Activated T-cell treated with anti-CD3 and anti-CD28 coated beads, Interleukin-2, amount 50 U/mL, for 24 hours (primary cell): Measurements from ENCODE around the gene UPK3B.
"Not testable (repeated sequence)": the region's sequence is repeated elsewhere in the genome, so short reads cannot be mapped to it uniquely, and the experiment has no call there.

Source experiments
- DNase-seq: peaks from one replicate; pipeline ENCODE4 v3.0.0-alpha.2; 2020
- H3K27ac Mint-ChIP-seq: 2 replicates; pipeline ENCODE4 v1.8.0; 2020; ENCODE audit warnings: mild to moderate bottlenecking, mixed read lengths
- H3K27me3 Mint-ChIP-seq: 2 replicates; pipeline ENCODE4 v1.8.0; 2020; ENCODE audit warnings: mixed read lengths
- H3K36me3 Mint-ChIP-seq: 2 replicates; pipeline ENCODE4 v1.8.0; 2020; ENCODE audit warnings: low read depth, mixed read lengths
- H3K4me1 Mint-ChIP-seq: 2 replicates; pipeline ENCODE4 v1.8.0; 2020; ENCODE audit warnings: low read depth, mixed read lengths
- H3K4me3 Mint-ChIP-seq: 2 replicates; pipeline ENCODE4 v1.8.0; 2020; ENCODE audit warnings: mild to moderate bottlenecking, moderate library complexity, mixed read lengths
- H3K9me3 Mint-ChIP-seq: 2 replicates; pipeline ENCODE4 v1.8.0; 2020; ENCODE audit warnings: mixed read lengths

The UPK3B gene

DNA sequence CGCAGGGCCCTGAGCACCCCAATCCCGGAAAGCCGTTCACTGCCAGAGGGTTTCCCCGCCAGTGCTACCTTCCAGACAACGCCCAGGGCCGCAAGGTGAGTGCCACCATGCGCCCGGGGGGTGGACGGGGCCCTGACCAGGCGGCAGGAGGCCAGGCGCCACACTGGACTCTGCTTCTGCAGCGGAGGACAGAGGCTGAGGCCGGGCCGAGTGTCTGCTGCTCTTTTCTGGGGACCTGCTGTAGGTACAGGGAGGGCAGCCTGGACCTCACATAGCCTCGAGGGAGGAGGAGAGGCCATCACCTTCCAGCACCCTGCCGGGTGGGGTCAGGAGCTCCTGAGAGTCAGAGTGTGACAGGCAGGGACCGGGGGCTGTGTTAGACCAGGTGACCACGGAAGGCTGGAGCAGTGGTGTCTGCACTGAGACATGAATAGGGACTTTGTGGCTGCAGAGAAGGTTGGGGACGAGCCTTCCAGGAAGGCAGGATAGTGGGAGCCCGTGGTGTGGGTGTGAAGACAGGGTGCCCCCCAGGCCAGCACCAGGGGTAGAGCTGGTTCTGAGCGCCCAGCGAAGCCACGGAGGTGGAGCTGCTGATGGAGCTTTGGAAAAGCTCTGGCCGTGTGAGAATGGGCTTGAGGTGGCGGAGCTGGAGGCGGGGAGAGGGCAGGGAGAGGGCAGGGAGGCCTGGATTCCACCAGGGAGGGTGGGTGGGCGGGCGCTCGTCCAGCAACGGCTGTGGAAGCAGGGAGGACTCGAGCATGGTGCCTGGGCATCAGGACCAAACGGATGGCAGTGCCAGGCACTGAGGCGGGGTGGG lies 5.8 kb upstream of the UPK3B start:
- not testable (repeated sequence) for H3K4me3 Mint-ChIP-seq, H3K9me3 Mint-ChIP-seq, H3K27me3 Mint-ChIP-seq, H3K27ac Mint-ChIP-seq, H3K4me1 Mint-ChIP-seq
- H3K36me3 Mint-ChIP-seq, result peaks cover 36% of the 10 kb centered on the region
- DNase-seq, result peak; percentile 22

DNA sequence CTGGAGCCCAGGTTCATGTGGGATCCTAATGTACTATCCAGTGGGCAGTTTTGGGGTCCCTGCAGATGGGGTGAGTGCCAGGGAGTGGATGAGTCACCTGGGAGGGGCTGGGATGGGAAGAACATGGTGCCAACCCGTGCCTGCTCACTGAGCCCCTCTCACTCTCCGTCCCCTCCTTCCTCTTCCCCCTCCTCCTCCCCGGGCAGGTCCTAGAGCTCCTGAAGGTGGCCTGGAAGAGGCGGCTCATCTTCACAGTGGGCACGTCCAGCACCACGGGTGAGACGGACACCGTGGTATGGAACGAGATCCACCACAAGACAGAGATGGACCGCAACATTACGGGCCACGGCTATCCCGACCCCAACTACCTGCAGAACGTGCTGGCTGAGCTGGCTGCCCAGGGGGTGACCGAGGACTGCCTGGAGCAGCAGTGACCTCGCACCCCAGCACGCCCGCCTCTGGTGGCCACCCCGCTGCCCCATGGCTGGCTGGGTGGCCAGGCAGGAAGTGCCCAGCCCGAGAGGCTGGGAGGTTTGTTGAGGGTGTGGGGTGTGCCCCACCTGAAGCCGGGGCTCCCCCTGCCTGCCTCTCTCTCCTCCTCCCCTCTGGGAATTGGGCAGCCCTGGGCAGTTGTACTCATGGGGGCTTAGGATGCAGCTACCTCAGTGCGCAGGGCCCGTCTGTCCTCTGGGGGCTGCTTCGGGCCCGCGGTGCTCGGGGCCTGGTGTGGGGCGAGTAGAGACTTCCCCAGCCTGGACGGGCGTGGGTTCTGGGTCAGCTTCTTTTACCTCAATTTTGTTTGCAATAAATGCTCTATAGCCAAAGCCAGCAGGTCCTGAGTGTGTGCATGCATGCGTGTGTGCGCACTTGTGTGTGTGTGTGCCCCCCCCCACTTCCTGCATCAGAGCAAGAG lies 4.9 kb upstream of the UPK3B start:
- H3K4me3 Mint-ChIP-seq, result no peak overlapping the region
- H3K27me3 Mint-ChIP-seq, result no peaks in the 10 kb centered on the region
- H3K27ac Mint-ChIP-seq, result no peak overlapping the region
- H3K9me3 Mint-ChIP-seq, result no peaks in the 10 kb centered on the region
- DNase-seq, result peak; percentile 16
- peaks cover 32% of the 10 kb centered on the region for H3K36me3 Mint-ChIP-seq
- H3K4me1 Mint-ChIP-seq, result no peaks in the 10 kb centered on the region

DNA sequence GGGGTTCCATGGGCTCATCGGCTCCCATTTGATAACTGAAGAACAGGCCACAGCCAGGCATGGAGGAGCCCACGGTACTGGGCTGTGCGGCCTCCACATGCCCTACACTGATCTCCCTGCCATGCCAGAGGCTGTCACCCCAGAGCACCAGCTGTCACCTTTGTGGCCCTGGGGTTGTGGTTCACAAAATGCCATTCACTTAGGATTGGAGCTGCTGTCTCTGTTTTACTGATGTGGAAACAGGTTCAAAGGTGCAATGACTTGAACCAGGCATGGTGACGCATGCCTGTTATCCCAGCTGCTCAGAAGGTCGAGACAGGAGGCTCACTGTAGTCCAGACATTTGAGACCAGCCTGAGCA lies 4.3 kb upstream of the UPK3B start:
- H3K27me3 Mint-ChIP-seq, result no peaks in the 10 kb centered on the region

DNA sequence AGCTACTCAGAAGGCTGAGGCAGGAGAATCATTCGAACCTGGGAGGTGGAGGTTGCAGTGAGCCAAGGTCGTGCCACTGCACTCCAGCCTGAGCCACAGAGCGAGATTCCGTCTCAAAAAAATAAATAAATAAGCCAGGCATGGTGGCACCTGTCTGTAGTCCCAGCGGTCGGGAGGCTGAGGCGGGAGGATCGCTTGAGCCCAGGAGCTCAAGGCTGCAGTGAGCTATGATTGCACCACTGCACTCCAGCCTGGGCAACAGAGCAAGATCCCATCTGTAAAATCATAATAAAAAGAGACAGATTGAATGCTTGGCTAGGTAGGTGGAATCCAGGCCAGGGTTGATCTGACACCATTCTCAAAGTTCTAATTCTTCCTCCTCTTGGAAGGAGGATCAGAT lies 3.7 kb upstream of the UPK3B start:
- not testable (repeated sequence) for H3K27me3 Mint-ChIP-seq, H3K27ac Mint-ChIP-seq, H3K4me1 Mint-ChIP-seq, H3K4me3 Mint-ChIP-seq, DNase-seq, H3K9me3 Mint-ChIP-seq
- H3K36me3 Mint-ChIP-seq, result peaks cover 25% of the 10 kb centered on the region

More for the DNA sequence above, 4.3 kb upstream of the UPK3B start:
- Mint-ChIP-seq H3K36me3 (peaks cover 30% of the 10 kb centered on the region), H3K4me3 (no peak overlapping the region), H3K4me1 (no peaks in the 10 kb centered on the region), H3K27ac (no peak overlapping the region), H3K9me3 (no peaks in the 10 kb centered on the region)
- no peak for DNase-seq

DNA sequence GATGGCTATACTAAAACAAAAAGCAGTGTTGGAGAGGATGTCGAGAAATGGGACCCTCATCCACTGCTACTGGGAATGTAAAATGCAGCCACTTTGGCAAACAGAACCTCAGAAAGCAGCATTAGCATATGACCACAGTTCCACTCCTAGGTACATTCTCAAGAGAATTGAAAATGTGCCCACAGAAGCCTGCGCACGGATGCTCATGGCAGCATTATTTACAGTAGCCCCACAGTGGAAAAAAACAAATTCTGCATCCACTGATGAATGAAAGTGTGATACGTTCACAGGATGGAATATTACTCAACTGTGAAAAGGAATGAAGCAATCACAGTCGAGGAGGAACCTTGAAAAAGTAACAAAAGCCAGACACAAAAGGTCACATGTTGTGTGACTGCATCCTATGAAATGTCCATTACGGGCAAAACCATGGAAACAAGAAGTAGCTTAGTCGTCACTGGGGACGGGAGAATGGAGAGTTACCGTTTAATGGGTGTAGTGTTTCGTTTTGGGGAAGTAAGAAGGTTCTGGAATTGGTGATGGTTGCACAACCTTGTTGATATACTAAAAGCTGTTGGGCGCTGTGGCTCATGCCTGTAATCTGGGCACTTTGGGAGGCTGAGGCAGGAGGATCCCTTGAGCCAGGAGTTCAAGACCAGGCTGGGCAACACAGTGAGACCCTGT lies 2.5 kb upstream of the UPK3B start:
- Mint-ChIP-seq H3K4me3 (no peak overlapping the region), H3K36me3 (peaks cover 18% of the 10 kb centered on the region), H3K27me3 (no peaks in the 10 kb centered on the region), H3K9me3 (no peaks in the 10 kb centered on the region), H3K27ac (no peak overlapping the region), H3K4me1 (no peaks in the 10 kb centered on the region)
- no peak for DNase-seq

DNA sequence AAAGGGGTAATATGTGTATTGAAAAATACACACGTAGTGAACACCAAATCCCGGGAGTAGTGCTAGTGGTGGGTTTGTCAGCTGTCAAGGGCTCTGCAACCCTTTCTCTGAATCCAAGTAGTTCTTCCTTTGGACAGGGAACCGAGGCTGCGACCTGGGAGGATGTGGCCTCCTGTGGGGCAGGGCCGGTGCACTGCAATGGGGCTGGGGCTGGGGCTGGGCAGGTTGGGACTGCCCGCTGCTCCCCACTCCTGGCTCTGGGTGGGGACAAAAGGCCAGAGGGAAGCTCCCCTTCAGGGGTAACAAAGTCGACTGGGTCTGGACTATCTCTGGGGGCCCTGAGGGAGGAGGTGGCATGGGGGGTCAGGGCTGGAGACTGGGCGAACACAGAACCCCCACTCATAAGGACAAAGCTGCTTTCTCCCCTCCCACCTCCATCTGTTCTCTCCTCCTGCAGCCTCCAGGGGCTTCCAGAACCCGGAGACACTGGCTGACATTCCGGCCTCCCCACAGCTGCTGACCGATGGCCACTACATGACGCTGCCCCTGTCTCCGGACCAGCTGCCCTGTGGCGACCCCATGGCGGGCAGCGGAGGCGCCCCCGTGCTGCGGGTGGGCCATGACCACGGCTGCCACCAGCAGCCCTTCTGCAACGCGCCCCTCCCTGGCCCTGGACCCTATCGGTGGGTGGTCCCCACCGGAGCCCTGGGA lies 1.0 kb downstream of the UPK3B start:
- not testable (repeated sequence) for H3K4me3 Mint-ChIP-seq, H3K27ac Mint-ChIP-seq, H3K27me3 Mint-ChIP-seq, H3K4me1 Mint-ChIP-seq, H3K9me3 Mint-ChIP-seq, H3K36me3 Mint-ChIP-seq, DNase-seq

DNA sequence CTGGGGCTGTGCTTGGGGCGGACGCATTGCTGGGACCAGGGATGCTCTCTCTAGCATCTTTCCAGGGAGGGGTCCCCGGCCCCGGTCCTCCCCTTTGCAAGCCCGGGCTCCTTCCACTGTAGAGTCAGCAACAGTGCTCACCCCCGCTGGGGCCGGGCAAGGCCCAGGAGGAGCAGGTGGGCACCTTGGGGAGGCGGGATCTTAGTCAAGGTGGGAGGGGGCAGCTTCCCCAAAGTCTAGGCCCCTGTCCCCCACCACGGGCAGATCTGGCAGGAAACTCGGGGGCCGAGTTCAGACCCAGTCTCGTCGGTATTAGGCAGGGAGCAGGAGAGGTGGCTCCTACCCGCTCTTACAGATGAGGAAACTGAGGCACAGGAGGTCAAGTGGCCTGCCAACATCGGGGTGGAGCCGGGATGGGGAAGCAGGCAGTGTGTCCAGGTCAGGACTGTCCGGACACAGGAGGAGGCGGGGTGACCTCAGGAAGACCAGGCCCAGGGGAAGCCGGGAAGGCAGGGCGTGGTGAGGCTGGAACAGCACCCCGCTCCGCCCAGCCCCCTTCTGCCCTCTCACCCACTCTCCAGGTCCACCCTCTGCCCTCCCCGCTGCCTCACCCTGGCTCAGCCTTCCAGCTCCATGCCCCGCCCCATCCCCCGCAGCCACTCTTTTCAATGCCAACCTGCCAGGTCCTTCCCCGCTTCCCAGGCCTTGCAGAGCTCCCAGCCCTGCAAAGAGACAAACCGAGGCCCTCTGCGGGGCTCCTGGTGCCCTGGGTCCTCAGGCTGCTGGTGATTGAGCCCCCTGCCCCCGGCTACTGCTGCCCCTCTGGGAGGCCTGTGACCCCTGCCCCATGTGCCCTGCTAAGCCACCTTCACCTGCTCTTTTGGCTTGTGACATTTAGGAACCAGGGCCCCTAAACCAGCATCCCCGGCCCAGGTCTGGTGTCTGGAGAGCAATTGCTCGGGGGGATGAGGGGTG lies 1.8 kb downstream of the UPK3B start:
- not testable (repeated sequence) for H3K36me3 Mint-ChIP-seq, H3K27ac Mint-ChIP-seq, H3K4me1 Mint-ChIP-seq, H3K27me3 Mint-ChIP-seq, DNase-seq, H3K9me3 Mint-ChIP-seq, H3K4me3 Mint-ChIP-seq

DNA sequence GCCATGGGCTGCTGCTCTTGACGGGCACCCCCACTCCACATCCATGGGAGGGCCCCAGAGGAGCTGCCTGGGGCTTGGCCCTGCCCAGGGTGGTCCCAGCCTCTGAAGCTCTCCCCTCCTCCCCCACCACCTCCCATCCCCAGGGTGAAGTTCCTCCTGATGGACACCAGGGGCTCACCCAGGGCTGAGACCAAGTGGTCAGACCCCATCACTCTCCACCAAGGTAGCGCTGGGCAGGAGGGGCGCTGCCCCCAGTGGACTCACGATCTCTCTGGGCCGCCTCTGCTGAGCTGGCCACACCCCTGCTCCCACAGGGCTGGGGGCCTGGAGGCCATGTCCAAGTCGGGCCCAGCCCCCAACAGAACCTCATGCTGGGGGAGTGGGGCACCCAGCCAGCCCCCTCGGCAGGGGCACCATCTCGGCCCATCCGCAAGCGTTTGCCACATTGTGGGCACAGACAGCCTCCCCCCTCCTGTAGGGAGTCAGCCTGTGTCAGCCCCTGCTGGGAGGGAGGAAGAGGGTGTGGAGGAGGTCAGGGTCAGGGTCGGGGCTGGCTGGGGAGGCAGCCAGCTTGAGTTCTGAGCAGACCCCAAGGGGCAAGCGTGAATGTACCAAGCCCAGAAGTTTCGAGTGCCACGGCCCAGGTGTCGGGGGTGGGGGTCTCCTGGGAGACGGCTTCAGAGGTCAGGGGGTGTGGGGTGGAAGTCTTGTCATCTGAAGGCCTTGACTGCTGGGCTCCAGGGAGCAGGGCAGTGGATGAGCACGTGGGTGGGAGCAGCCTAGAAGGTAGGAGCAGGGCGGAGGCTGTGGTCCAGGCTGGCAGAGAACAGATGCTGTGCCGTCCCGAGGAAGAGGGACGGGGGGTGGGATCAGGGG lies 2.8 kb downstream of the UPK3B start:
- Mint-ChIP-seq H3K9me3 (no peaks in the 10 kb centered on the region), H3K36me3 (no peaks in the 10 kb centered on the region), H3K4me3 (no peak overlapping the region), H3K4me1 (no peaks in the 10 kb centered on the region), H3K27ac (no peak overlapping the region), H3K27me3 (no peaks in the 10 kb centered on the region)
- DNase-seq, result peak; percentile 27

DNA sequence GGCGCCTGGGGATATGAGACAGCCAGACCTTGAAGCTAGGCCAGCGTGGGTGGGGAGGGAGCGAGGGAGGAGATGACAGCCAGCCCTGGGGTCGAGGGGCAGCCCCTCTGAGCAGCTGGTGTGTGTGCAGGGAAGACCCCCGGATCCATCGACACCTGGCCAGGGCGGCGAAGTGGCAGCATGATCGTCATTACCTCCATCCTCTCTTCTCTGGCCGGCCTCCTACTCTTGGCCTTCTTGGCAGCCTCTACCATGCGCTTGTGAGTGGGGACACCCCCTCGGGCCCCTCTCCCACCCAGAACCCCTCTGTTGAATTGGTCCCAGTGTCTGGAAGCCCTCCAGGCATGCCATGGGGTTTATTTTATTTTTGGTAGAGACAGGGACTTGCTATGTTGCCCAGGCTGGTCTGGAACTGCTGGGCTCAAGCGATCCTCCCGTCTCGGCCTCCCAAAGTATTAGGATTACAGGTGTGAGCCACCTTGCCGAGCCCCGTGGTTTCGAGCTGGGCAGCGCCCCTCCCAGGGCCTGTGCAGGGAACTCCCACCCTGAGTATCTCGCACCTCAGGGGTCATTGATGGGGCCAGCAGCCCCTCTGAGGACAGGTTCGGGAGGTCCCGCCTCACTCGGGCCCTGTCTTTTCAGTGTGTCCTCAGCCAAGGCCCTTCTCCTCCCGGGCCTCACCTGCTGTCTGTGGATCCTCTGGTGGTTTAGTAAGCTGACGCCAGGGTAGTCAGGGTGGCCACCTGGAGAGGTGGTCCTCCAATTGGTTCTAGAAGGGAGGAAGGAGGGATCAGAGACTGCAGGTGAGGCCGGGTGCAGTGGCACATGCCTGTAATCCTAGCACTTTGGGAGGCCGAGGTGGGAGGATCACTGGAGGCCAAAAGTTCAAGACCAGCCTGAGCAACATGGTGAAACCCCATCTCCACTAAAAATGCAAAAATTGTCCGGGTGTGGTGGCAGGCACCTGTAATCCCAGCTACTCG lies 3.8 kb downstream of the UPK3B start:
- Mint-ChIP-seq H3K4me1 (no peaks in the 10 kb centered on the region), H3K36me3 (no peaks in the 10 kb centered on the region), H3K27me3 (no peaks in the 10 kb centered on the region), H3K9me3 (no peaks in the 10 kb centered on the region), H3K27ac (no peak overlapping the region), H3K4me3 (no peak overlapping the region)
- DNase-seq, result no peak

DNA sequence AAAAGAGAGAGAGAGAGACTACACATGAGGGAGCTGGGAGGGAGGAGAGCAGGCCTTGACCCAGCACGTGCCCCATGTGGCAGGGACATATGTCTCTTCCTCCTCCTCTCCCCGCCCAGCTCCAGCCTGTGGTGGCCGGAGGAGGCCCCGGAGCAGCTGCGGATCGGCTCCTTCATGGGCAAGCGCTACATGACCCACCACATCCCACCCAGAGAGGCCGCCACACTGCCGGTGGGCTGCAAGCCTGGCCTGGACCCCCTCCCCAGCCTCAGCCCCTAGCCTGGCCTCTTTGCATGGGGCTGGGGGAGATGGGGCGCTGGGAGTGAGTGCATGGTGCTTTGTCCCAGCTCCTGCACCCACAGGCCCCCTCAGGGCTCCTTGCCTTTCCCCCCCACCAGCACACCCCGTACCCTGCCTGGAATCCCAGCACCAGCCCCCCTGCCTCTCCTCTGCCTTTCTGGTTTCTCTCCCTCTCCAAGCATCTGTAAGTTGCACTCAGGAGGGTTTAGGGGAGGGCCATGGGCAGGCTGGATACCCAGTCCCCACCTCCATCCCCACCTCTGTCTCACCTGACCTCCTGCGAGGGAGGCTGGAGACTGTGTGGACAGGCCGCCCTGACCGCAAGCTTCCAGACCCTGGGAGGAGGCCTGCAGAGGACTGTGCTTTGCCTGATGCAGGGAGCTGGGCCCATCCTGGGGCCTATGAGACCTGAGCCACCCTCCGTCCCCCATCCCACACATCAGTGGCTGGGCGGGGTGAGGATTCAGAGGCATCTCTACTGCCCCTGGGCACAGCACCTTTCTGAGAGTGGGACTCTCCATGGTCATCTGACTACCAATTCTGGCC lies 4.8 kb downstream of the UPK3B start:
- Mint-ChIP-seq H3K4me1 (no peaks in the 10 kb centered on the region), H3K9me3 (no peaks in the 10 kb centered on the region), H3K36me3 (no peaks in the 10 kb centered on the region), H3K27me3 (no peaks in the 10 kb centered on the region), H3K27ac (no peak overlapping the region), H3K4me3 (no peak overlapping the region)
- no peak for DNase-seq

DNA sequence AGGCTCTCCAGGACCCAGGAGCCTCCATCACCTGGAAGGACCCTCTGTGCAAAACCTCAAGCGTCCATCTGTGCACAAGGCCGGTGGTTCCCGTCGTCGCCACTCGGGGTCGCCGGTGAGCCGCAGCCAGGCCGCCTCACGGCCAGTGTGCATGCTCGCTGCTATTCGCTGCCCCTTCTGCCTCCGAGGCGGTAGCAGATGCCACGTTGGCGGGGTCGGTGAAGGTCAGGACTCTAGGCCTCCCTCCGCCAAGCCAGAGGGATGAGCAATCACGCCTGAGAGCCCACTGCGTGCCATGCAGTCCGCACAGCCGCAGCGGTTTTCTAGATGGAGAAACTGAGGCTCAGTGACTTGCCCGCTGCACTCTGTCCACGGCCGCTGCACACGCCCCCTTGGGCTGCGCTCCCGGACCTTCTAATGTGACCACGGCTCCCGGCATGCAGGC lies 5.7 kb downstream of the UPK3B start:
- H3K27ac Mint-ChIP-seq, result no peak overlapping the region
- no peaks in the 10 kb centered on the region for H3K9me3 Mint-ChIP-seq
- no peak overlapping the region for H3K4me3 Mint-ChIP-seq
- H3K36me3 Mint-ChIP-seq, result no peaks in the 10 kb centered on the region
- H3K27me3 Mint-ChIP-seq, result no peaks in the 10 kb centered on the region
- H3K4me1 Mint-ChIP-seq, result no peaks in the 10 kb centered on the region
- DNase-seq, result no peak
